Body of pancreas (tissue), 4 donors: ENCODE results near the gene INAVA. TPM values are rescaled to one million over a fixed set of nuclear protein-coding genes. Genes with fewer than 3 reads are reported as not detected.

ENCODE experiments used
- ATAC-seq: fragments of 150-250 bp; one replicate; pipeline ENCODE4 v1.9.1; 2016
- DNase-seq, 4 donors: peaks; one replicate each; pipeline ENCODE4 v3.0.0-alpha.2; 2019
- H3K27ac ChIP-seq, 4 donors: fragments of 200-600 bp; sonication (generic); 1 replicate in 3 of 4; 2 replicates in 1 of 4; pipeline versions ENCODE4 v1.5.1 to v1.6.1; 2016 to 2019; ENCODE audit warnings: mild to moderate bottlenecking in 1 of 4, mixed read lengths in 1 of 4, moderate library complexity in 1 of 4
- H3K27me3 ChIP-seq, 2 donors: fragments of 200-600 bp; sonication (generic); one replicate each; pipeline ENCODE4 v1.6.0; 2016; ENCODE audit warnings: mild to moderate bottlenecking in 1 of 2
- H3K36me3 ChIP-seq, 2 donors: fragments of 200-600 bp; sonication (generic); replicated peaks in 1 of 2; 2 replicates each; pipeline ENCODE4 v1.5.1; 2016; ENCODE audit warnings: low read depth in 2 of 2; ENCODE audit not compliant: insufficient read depth in 1 of 2
- H3K4me1 ChIP-seq: fragments of 200-600 bp; sonication (generic); one replicate; pipeline ENCODE4 v1.6.0; 2016
- H3K4me3 ChIP-seq, 2 donors: fragments of 200-600 bp; sonication (generic); 1 replicate in 1 of 2; 2 replicates in 1 of 2; pipeline ENCODE4 v1.5.1; 2016 to 2019
- H3K9me3 ChIP-seq, 3 donors: fragments of 200-600 bp; sonication (generic); 1 replicate in 2 of 3; 2 replicates in 1 of 3; pipeline ENCODE4 v1.5.1; 2016
- POLR2A ChIP-seq, 3 donors: fragments of 450-650 bp; IDR thresholded peaks; one replicate each; pipeline ENCODE4 v1.6.1; 2016; ENCODE audit warnings: antibody characterized with exemption in 3 of 3, mild to moderate bottlenecking in 2 of 3
- WGBS, 2 donors: methylation state at CpG; one replicate each; pipeline ENCODE4 v1.1.5; 2017; 5-methylcytosine and 5-hydroxymethylcytosine counted together
- intact Hi-C: fragments of 100-400 bp; cut with DNase I; formaldehyde crosslinking; loops from one replicate; pipeline ENCODE4 v1.15.1; 2023
- total RNA-seq, 2 donors: library from RNA; depleted of rRNA; stranded (reverse); fragments of >200 nt; gene quantifications; one replicate each; pipeline ENCODE4 v1.1.0, GENCODE V29; 2016
- TF ChIP-seq, protein P1 (sequence below), 7 experiments: fragments of 450-650 bp in 4 of 7; fragments of 200-600 bp in 3 of 7; sonication (generic) in 3 of 7; IDR thresholded peaks; one replicate each; pipeline ENCODE4 v1.5.1; 2016 to 2019; ENCODE audit warnings: antibody characterized with exemption in 7 of 7

The INAVA gene
- total RNA-seq, 2 donors from 2014 or later = 22.1 to 30.7 TPM

DNA sequence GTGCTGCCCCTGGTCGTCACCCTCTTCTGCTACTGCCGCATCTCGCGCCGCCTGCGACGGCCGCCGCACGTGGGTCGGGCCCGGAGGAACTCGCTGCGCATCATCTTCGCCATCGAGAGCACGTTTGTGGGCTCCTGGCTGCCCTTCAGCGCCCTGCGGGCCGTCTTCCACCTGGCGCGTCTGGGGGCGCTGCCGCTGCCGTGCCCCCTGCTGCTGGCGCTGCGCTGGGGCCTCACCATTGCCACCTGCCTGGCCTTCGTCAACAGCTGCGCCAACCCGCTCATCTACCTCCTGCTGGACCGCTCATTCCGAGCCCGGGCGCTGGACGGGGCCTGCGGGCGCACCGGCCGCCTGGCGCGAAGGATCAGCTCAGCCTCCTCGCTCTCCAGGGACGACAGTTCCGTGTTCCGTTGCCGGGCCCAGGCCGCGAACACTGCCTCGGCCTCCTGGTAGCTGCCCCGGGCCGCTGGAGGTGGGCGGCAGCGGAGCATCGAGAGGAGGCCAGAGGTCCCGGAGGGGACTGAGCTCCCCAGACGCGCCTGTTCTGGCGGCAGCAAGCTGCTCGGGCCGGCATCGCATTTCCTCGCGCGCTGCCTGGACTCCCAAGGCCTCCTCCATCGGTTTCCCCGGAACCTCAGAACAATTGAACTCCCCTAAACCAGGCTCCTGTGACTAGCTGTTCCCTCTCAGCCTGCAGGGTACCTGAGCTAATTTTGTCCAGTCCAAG is 20.9 kb upstream of the INAVA start:
- H3K4me3 ChIP-seq = no peak overlapping the region
- H3K27me3 ChIP-seq = peaks cover 0 to 15% of the 10 kb centered on the region in 2 donors
- no peak overlapping the region for H3K27ac ChIP-seq
- WGBS, 2 donors = 24 to 33% methylated on average over 14 to 65 of the region's 66 CpGs
- TF ChIP-seq, protein P1, sequence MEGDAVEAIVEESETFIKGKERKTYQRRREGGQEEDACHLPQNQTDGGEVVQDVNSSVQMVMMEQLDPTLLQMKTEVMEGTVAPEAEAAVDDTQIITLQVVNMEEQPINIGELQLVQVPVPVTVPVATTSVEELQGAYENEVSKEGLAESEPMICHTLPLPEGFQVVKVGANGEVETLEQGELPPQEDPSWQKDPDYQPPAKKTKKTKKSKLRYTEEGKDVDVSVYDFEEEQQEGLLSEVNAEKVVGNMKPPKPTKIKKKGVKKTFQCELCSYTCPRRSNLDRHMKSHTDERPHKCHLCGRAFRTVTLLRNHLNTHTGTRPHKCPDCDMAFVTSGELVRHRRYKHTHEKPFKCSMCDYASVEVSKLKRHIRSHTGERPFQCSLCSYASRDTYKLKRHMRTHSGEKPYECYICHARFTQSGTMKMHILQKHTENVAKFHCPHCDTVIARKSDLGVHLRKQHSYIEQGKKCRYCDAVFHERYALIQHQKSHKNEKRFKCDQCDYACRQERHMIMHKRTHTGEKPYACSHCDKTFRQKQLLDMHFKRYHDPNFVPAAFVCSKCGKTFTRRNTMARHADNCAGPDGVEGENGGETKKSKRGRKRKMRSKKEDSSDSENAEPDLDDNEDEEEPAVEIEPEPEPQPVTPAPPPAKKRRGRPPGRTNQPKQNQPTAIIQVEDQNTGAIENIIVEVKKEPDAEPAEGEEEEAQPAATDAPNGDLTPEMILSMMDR (IDR thresholded peaks at IDR 0.05) = no peak
- no peak for ATAC-seq
- no peaks in the 10 kb centered on the region for H3K36me3 ChIP-seq
- intact Hi-C loops = no loop called here
- H3K4me1 ChIP-seq = peaks cover 12% of the 10 kb centered on the region
- DNase-seq = no peak
- no peaks in the 10 kb centered on the region for H3K9me3 ChIP-seq

DNA sequence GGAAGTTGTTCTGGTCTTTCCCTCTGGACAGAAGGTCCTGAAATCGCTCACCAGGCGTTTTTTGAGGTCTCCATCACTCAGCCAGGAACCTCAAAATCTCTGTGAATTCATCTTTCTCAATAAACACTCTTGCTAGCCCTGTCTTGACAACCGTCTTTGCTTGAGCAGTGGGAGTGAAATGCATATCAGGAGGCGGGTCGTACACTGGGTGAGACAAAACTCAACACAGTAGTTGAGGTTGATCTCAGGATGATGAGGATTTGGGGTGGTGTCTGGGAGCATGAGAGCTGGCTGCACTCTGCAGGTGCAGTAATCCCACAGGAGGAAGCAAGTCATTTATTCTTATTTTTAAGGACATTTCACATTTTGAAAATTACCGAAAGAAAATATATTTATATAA is 20.0 kb upstream of the INAVA start:
- no peak for ATAC-seq
- Histone ChIP-seq H3K4me3 (no peak overlapping the region), H3K9me3 (no peaks in the 10 kb centered on the region), H3K27me3 (peaks cover 0 to 15% of the 10 kb centered on the region in 2 donors), H3K4me1 (peaks cover 12% of the 10 kb centered on the region), H3K36me3 (no peaks in the 10 kb centered on the region), H3K27ac (no peak overlapping the region)
- intact Hi-C loops = no loop called here
- no peak for DNase-seq
- WGBS, 2 donors = 86 to 89% methylated on average over 6 of the region's 6 CpGs
- TF ChIP-seq, protein P1 (IDR thresholded peaks at IDR 0.05) = no peak
- TF ChIP-seq POLR2A (IDR thresholded peaks at IDR 0.05) = no peak

DNA sequence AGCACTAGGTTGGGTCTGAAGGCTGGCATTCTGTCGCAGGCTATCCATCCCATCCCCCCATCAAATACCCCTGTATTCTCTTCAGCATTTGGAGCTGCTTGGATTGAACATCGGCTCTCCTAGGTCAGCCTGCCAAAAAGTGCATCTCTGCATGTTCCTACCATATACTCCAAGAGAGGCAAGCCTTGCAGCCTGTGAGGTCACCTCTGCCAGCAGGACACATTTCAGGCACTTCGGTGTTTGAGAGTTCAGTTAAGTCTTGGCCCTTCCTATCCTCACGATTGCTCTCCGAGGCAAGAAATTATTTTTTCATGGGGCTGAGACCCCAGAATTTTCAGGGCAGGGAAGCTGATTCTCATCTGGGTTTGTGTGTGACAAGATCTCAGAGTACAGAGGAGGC is 19.3 kb upstream of the INAVA start:
- Histone ChIP-seq H3K4me1 (peaks cover 12% of the 10 kb centered on the region), H3K9me3 (no peaks in the 10 kb centered on the region), H3K27me3 (peaks cover 0 to 15% of the 10 kb centered on the region in 2 donors), H3K4me3 (no peak overlapping the region), H3K27ac (no peak overlapping the region), H3K36me3 (no peaks in the 10 kb centered on the region)
- ATAC-seq = no peak
- intact Hi-C loops = no loop called here
- TF ChIP-seq, protein P1 (IDR thresholded peaks at IDR 0.05) = no peak
- TF ChIP-seq POLR2A (IDR thresholded peaks at IDR 0.05) = no peak
- 70 to 83% methylated on average over 5 of the region's 5 CpGs for WGBS, 2 donors
- no peak for DNase-seq

DNA sequence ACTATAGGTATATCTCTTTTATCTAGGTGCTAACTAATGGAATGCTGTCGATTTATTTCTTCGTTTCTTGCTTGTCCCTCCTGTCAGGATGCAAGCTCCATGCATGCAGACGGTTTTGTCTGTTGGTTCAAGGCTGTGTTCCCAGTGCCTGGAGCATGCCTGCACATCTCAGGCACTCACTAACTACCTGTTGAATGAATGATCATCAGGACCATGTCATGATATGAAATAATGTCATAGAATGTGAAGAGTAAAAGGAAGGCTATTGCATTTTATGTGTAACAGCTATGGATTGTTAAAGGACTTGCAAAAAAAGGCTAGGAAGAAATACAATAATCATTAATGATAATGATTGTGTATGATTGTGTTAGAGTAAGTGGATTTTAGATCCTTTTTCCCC is 17.7 kb upstream of the INAVA start:
- Histone ChIP-seq H3K4me1 (peaks cover 12% of the 10 kb centered on the region), H3K27me3 (peaks cover 0 to 15% of the 10 kb centered on the region in 2 donors), H3K27ac (no peak overlapping the region), H3K4me3 (no peak overlapping the region), H3K36me3 (no peaks in the 10 kb centered on the region), H3K9me3 (no peaks in the 10 kb centered on the region)
- TF ChIP-seq POLR2A (IDR thresholded peaks at IDR 0.05) = no peak
- TF ChIP-seq, protein P1 (IDR thresholded peaks at IDR 0.05) = no peak
- ATAC-seq (no peak), DNase-seq (no peak)
- 47 to 70% methylated on average over 3 of the region's 3 CpGs for WGBS, 2 donors
- intact Hi-C loops = no loop called here
